WTC11 (cell line): ENCODE measurements around the gene HLA-A. TPM values are rescaled to one million over a fixed set of nuclear protein-coding genes. Genes with fewer than 3 reads are reported as not detected.

ENCODE experiments used
- ATAC-seq: fragments of 200-7000 bp; cut with Tn5 transposase; 2 replicates; pipeline ENCODE4 v1.10.0; 2021; ENCODE audit warnings: mild to moderate bottlenecking, moderate library complexity
- CTCF ChIA-PET: fragments of 300-600 bp; sonication (Branson Sonifier 250); formaldehyde crosslinking; loops from one replicate; lab custom pipeline; 2021; ENCODE audit warnings: antibody characterized with exemption; lab: Charles Lee
- POLR2A ChIA-PET: fragments of 350-600 bp; sonication (Branson Sonifier 250); formaldehyde crosslinking; loops from one replicate; lab custom pipeline; 2021; ENCODE audit warnings: antibody characterized with exemption; lab: Charles Lee
- DNase-seq: peaks from one replicate; pipeline ENCODE4 v3.0.0; 2021; ENCODE audit warnings: low spot score
- H3K27ac Mint-ChIP-seq: 2 replicates; pipeline ENCODE4 v1.8.0; 2021; ENCODE audit warnings: mixed read lengths
- H3K27me3 Mint-ChIP-seq: 2 replicates; pipeline ENCODE4 v1.8.0; 2021; ENCODE audit warnings: low read depth, mild to moderate bottlenecking, moderate library complexity, mixed read lengths
- H3K36me3 Mint-ChIP-seq: 2 replicates; pipeline ENCODE4 v1.8.0; 2021; ENCODE audit warnings: mixed read lengths
- H3K4me1 Mint-ChIP-seq: 2 replicates; pipeline ENCODE4 v1.8.0; 2022; ENCODE audit warnings: mixed read lengths
- H3K4me3 Mint-ChIP-seq: 2 replicates; pipeline ENCODE4 v1.8.0; 2021; ENCODE audit warnings: mild to moderate bottlenecking, moderate library complexity, mixed read lengths
- H3K9me3 Mint-ChIP-seq: 2 replicates; pipeline ENCODE4 v1.8.0; 2021; ENCODE audit warnings: mixed read lengths
- AFF4 ChIP-seq: sonication (generic); formaldehyde crosslinking; IDR thresholded peaks from 2 replicates; pipeline ENCODE4 v1.8.1; 2023; ENCODE audit warnings: mild to moderate bottlenecking, missing genetic modification reagents, borderline replicate concordance
- ATF2 ChIP-seq: sonication (generic); formaldehyde crosslinking; IDR thresholded peaks from 2 replicates; pipeline ENCODE4 v1.8.1; 2022; ENCODE audit warnings: low read depth, missing genetic modification reagents, borderline replicate concordance
- ATF3 ChIP-seq: sonication (generic); formaldehyde crosslinking; conservative IDR thresholded peaks from 2 replicates; pipeline ENCODE4 v1.8.1; 2022; ENCODE audit warnings: mild to moderate bottlenecking, missing genetic modification reagents
- E2F4 ChIP-seq: sonication (generic); formaldehyde crosslinking; IDR thresholded peaks from 2 replicates; pipeline ENCODE4 v1.8.1; 2022; ENCODE audit warnings: low read depth, mild to moderate bottlenecking, moderate library complexity, missing genetic modification reagents, borderline replicate concordance
- ETV6 ChIP-seq: sonication (generic); formaldehyde crosslinking; IDR thresholded peaks from 2 replicates; pipeline ENCODE4 v1.8.1; 2022; ENCODE audit warnings: mild to moderate bottlenecking, missing genetic modification reagents
- FOXJ3 ChIP-seq: sonication (generic); formaldehyde crosslinking; IDR thresholded peaks from 2 replicates; pipeline ENCODE4 v1.9.0; 2021; ENCODE audit warnings: missing genetic modification reagents, mild to moderate bottlenecking, borderline replicate concordance
- FOXP1 ChIP-seq: sonication (generic); formaldehyde crosslinking; IDR thresholded peaks from 2 replicates; pipeline ENCODE4 v1.8.0; 2022; ENCODE audit warnings: missing genetic modification reagents, mild to moderate bottlenecking, moderate library complexity, borderline replicate concordance
- HMGXB4 ChIP-seq: sonication (generic); formaldehyde crosslinking; IDR thresholded peaks from 2 replicates; pipeline ENCODE4 v1.8.1; 2023; ENCODE audit warnings: mild to moderate bottlenecking, moderate library complexity, missing genetic modification reagents
- IRF1 ChIP-seq: sonication (generic); formaldehyde crosslinking; IDR thresholded peaks from 2 replicates; pipeline ENCODE4 v1.8.0; 2023; ENCODE audit warnings: missing genetic modification reagents
- JAZF1 ChIP-seq: fragments of 250-450 bp; sonication (Bioruptor Pico); IDR thresholded peaks from 2 replicates; pipeline ENCODE4 v1.9.0; 2021; ENCODE audit warnings: moderate library complexity, mild to moderate bottlenecking, inconsistent platforms
- NFE2L1 ChIP-seq: sonication (generic); formaldehyde crosslinking; IDR thresholded peaks from 2 replicates; pipeline ENCODE4 v1.8.1; 2023; ENCODE audit warnings: missing genetic modification reagents
- NFYB ChIP-seq: sonication (generic); formaldehyde crosslinking; conservative IDR thresholded peaks from 2 replicates; pipeline ENCODE4 v1.8.0; 2022; ENCODE audit warnings: low read depth, missing genetic modification reagents
- SMAD4 ChIP-seq: sonication (generic); formaldehyde crosslinking; IDR thresholded peaks from 2 replicates; pipeline ENCODE4 v1.8.0; 2022; ENCODE audit warnings: mild to moderate bottlenecking, missing genetic modification reagents
- SOX15 ChIP-seq: fragments of 250-450 bp; sonication (Bioruptor Pico); IDR thresholded peaks from 2 replicates; pipeline ENCODE4 v1.9.0; 2021; ENCODE audit warnings: mild to moderate bottlenecking
- USF1 ChIP-seq: sonication (generic); formaldehyde crosslinking; IDR thresholded peaks from 2 replicates; pipeline ENCODE4 v1.8.0; 2022; ENCODE audit warnings: mild to moderate bottlenecking, missing genetic modification reagents
- ZMAT4 ChIP-seq: fragments of 250-450 bp; sonication (Bioruptor Pico); IDR thresholded peaks from 2 replicates; pipeline ENCODE4 v1.9.0; 2021; ENCODE audit warnings: mild to moderate bottlenecking
- ZNF219 ChIP-seq: sonication (generic); formaldehyde crosslinking; IDR thresholded peaks from 2 replicates; pipeline ENCODE4 v1.8.0; 2023; ENCODE audit warnings: missing genetic modification reagents, mild to moderate bottlenecking, borderline replicate concordance
- ZNF263 ChIP-seq: sonication (generic); formaldehyde crosslinking; IDR thresholded peaks from 2 replicates; pipeline ENCODE4 v1.8.1; 2022; ENCODE audit warnings: low read depth, mild to moderate bottlenecking, moderate library complexity, missing genetic modification reagents
- ZNF671 ChIP-seq: fragments of 250-450 bp; sonication (Bioruptor Pico); IDR thresholded peaks from 2 replicates; pipeline ENCODE4 v1.8.0; 2021; ENCODE audit warnings: mild to moderate bottlenecking
- total RNA-seq: library from RNA; stranded (reverse); gene quantifications from 3 replicates; pipeline ENCODE4 v1.2.3, GENCODE V29; 2021

Gene HLA-A
- total RNA-seq, 1 experiment from 2014 or later = 93.2 TPM

- no peak for DNase-seq
- H3K27ac Mint-ChIP-seq = no peak overlapping the region
- H3K4me3 Mint-ChIP-seq = peak overlapping the region; percentile 13; the same call in 1 of the 2 replicates
- POLR2A ChIA-PET = no interaction called here
- CTCF ChIA-PET = no interaction called here
- peaks cover 22% of the 10 kb centered on the region for H3K4me1 Mint-ChIP-seq
- peaks cover 34% of the 10 kb centered on the region for H3K36me3 Mint-ChIP-seq
- TF ChIP-seq FOXJ3 (no peak), ZNF671 (CRISPR knock-in tag) (no peak), ZMAT4 (no peak), USF1 (CRISPR knock-in tag) (no peak), HMGXB4 (CRISPR knock-in tag) (no peak)
- TF ChIP-seq, all 79 proteins: peak for 0
- no peak for ATAC-seq
- Mint-ChIP-seq H3K27me3 (peaks cover 66% of the 10 kb centered on the region), H3K9me3 (peaks cover 21% of the 10 kb centered on the region)
Observed at GRCh38 chr6:29941016-29941415, 1.3 kb upstream of the HLA-A start.

- ATAC-seq (no peak), DNase-seq (no peak)
- Mint-ChIP-seq H3K4me1 (peaks cover 22% of the 10 kb centered on the region), H3K27ac (no peak overlapping the region), H3K4me3 (peak overlapping the region; percentile 92), H3K27me3 (peaks cover 66% of the 10 kb centered on the region), H3K9me3 (peaks cover 18% of the 10 kb centered on the region), H3K36me3 (peaks cover 34% of the 10 kb centered on the region)
- ChIA-PET CTCF (no interaction called here), POLR2A (no interaction called here)
- TF ChIP-seq ZNF263 (no peak), IRF1 (CRISPR knock-in tag) (no peak), ZNF219 (CRISPR knock-in tag) (no peak), NFE2L1 (CRISPR knock-in tag) (no peak), ETV6 (CRISPR knock-in tag) (no peak), AFF4 (CRISPR knock-in tag) (no peak), SMAD4 (CRISPR knock-in tag) (no peak), NFYB (CRISPR knock-in tag) (no peak), ATF3 (CRISPR knock-in tag) (no peak), ATF2 (CRISPR knock-in tag) (no peak), E2F4 (CRISPR knock-in tag) (no peak), JAZF1 (CRISPR knock-in tag) (no peak), FOXP1 (CRISPR knock-in tag) (no peak), SOX15 (CRISPR knock-in tag) (no peak)
Observed at GRCh38 chr6:29941471-29941870, 861 bp upstream of the HLA-A start.
